ENCODE data around the gene HIPK2. TPM values are rescaled to one million over a fixed set of nuclear protein-coding genes. Genes with fewer than 3 reads are reported as not detected.

Gene HIPK2
- total and polyA plus RNA-seq, 2 experiments from 2014 or later: 7.3 to 16.9 TPM

GRCh38 chr7:139791316-139791715, 13.5 kb upstream of the HIPK2 start:
- H3K36me3 Mint-ChIP-seq (ENCODE audit: low read depth): no peaks in the 10 kb centered on the region
- no peaks in the 10 kb centered on the region for H3K79me2 ChIP-seq (replicated peaks; ENCODE audit: insufficient read depth)
- no peak overlapping the region for H3K27ac ChIP-seq (ENCODE audit: low read depth)
- no peak overlapping the region for H3K4me2 ChIP-seq
- no peaks in the 10 kb centered on the region for H3K36me3 ChIP-seq (ENCODE audit: insufficient read depth)
- TF ChIP-seq, protein P1, sequence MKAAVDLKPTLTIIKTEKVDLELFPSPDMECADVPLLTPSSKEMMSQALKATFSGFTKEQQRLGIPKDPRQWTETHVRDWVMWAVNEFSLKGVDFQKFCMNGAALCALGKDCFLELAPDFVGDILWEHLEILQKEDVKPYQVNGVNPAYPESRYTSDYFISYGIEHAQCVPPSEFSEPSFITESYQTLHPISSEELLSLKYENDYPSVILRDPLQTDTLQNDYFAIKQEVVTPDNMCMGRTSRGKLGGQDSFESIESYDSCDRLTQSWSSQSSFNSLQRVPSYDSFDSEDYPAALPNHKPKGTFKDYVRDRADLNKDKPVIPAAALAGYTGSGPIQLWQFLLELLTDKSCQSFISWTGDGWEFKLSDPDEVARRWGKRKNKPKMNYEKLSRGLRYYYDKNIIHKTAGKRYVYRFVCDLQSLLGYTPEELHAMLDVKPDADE (IDR thresholded peaks at IDR 0.05): no peak
- TF ChIP-seq STAT1 (IDR thresholded peaks at IDR 0.05; ENCODE audit: unreplicated experiment): no peak
- no peak for TF ChIP-seq JUNB (IDR thresholded peaks at IDR 0.05; ENCODE audit: unreplicated experiment)
- TF ChIP-seq ZNF114 (CRISPR knock-in tag; IDR thresholded peaks at IDR 0.05): no peak
- TF ChIP-seq EZH2 (IDR thresholded peaks at IDR 0.05; ENCODE audit: low read depth, unreplicated experiment): no peak
- TF ChIP-seq CREB1 (CRISPR knock-in tag; IDR thresholded peaks at IDR 0.05; ENCODE audit: low read depth): no peak
- no peak for TF ChIP-seq NANOG (IDR thresholded peaks at IDR 0.05; ENCODE audit: borderline replicate concordance)
- TF ChIP-seq, protein P2, sequence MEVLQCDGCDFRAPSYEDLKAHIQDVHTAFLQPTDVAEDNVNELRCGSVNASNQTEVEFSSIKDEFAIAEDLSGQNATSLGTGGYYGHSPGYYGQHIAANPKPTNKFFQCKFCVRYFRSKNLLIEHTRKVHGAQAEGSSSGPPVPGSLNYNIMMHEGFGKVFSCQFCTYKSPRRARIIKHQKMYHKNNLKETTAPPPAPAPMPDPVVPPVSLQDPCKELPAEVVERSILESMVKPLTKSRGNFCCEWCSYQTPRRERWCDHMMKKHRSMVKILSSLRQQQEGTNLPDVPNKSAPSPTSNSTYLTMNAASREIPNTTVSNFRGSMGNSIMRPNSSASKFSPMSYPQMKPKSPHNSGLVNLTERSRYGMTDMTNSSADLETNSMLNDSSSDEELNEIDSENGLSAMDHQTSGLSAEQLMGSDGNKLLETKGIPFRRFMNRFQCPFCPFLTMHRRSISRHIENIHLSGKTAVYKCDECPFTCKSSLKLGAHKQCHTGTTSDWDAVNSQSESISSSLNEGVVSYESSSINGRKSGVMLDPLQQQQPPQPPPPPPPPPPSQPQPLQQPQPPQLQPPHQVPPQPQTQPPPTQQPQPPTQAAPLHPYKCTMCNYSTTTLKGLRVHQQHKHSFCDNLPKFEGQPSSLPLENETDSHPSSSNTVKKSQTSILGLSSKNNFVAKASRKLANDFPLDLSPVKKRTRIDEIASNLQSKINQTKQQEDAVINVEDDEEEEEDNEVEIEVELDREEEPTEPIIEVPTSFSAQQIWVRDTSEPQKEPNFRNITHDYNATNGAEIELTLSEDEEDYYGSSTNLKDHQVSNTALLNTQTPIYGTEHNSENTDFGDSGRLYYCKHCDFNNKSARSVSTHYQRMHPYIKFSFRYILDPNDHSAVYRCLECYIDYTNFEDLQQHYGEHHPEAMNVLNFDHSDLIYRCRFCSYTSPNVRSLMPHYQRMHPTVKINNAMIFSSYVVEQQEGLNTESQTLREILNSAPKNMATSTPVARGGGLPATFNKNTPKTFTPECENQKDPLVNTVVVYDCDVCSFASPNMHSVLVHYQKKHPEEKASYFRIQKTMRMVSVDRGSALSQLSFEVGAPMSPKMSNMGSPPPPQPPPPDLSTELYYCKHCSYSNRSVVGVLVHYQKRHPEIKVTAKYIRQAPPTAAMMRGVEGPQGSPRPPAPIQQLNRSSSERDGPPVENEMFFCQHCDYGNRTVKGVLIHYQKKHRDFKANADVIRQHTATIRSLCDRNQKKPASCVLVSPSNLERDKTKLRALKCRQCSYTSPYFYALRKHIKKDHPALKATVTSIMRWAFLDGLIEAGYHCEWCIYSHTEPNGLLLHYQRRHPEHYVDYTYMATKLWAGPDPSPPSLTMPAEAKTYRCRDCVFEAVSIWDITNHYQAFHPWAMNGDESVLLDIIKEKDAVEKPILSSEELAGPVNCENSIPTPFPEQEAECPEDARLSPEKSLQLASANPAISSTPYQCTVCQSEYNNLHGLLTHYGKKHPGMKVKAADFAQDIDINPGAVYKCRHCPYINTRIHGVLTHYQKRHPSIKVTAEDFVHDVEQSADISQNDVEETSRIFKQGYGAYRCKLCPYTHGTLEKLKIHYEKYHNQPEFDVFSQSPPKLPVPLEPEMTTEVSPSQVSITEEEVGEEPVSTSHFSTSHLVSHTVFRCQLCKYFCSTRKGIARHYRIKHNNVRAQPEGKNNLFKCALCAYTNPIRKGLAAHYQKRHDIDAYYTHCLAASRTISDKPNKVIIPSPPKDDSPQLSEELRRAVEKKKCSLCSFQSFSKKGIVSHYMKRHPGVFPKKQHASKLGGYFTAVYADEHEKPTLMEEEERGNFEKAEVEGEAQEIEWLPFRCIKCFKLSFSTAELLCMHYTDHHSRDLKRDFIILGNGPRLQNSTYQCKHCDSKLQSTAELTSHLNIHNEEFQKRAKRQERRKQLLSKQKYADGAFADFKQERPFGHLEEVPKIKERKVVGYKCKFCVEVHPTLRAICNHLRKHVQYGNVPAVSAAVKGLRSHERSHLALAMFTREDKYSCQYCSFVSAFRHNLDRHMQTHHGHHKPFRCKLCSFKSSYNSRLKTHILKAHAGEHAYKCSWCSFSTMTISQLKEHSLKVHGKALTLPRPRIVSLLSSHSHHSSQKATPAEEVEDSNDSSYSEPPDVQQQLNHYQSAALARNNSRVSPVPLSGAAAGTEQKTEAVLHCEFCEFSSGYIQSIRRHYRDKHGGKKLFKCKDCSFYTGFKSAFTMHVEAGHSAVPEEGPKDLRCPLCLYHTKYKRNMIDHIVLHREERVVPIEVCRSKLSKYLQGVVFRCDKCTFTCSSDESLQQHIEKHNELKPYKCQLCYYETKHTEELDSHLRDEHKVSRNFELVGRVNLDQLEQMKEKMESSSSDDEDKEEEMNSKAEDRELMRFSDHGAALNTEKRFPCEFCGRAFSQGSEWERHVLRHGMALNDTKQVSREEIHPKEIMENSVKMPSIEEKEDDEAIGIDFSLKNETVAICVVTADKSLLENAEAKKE (CRISPR knock-in tag; IDR thresholded peaks at IDR 0.05): no peak
- TF ChIP-seq REST (IDR thresholded peaks at IDR 0.05; ENCODE audit: unreplicated experiment): no peak
- TF ChIP-seq EZH2phosphoT487 (IDR thresholded peaks at IDR 0.05; ENCODE audit: unreplicated experiment): no peak
- TF ChIP-seq, protein P3, sequence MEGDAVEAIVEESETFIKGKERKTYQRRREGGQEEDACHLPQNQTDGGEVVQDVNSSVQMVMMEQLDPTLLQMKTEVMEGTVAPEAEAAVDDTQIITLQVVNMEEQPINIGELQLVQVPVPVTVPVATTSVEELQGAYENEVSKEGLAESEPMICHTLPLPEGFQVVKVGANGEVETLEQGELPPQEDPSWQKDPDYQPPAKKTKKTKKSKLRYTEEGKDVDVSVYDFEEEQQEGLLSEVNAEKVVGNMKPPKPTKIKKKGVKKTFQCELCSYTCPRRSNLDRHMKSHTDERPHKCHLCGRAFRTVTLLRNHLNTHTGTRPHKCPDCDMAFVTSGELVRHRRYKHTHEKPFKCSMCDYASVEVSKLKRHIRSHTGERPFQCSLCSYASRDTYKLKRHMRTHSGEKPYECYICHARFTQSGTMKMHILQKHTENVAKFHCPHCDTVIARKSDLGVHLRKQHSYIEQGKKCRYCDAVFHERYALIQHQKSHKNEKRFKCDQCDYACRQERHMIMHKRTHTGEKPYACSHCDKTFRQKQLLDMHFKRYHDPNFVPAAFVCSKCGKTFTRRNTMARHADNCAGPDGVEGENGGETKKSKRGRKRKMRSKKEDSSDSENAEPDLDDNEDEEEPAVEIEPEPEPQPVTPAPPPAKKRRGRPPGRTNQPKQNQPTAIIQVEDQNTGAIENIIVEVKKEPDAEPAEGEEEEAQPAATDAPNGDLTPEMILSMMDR (conservative IDR thresholded peaks at IDR 0.05; ENCODE audit: low read depth in 2 of 2): no peak
- TF ChIP-seq ZNF331 (CRISPR knock-in tag; IDR thresholded peaks at IDR 0.05; ENCODE audit: low read depth): no peak
- no peak for TF ChIP-seq POLR2AphosphoS5 (IDR thresholded peaks at IDR 0.05; ENCODE audit: low read depth)
- no peaks in the 10 kb centered on the region for H3K4me1 Mint-ChIP-seq
- no peaks in the 10 kb centered on the region; the same call in 1 of the 2 replicates for H3K9me2 ChIP-seq (ENCODE audit: insufficient read depth)
- no peak overlapping the region for H2AFZ ChIP-seq
- no peaks in the 10 kb centered on the region for H3K27me3 ChIP-seq (ENCODE audit: insufficient read depth)
- ATAC-seq: no peak
- H3K27ac Mint-ChIP-seq: no peak overlapping the region
- H3K27me3 Mint-ChIP-seq (ENCODE audit: insufficient read depth, low read depth, poor library complexity): no peaks in the 10 kb centered on the region
- H3K4me3 ChIP-seq: no peak overlapping the region
- H3K4me3 Mint-ChIP-seq: no peak overlapping the region
- H4K20me1 ChIP-seq (replicated peaks; ENCODE audit: insufficient read depth): no peaks in the 10 kb centered on the region
- H3F3A ChIP-seq (replicated peaks; ENCODE audit: low read depth): no peaks in the 10 kb centered on the region
- no peaks in the 10 kb centered on the region for H3K9me3 Mint-ChIP-seq
- H3K4me1 ChIP-seq (ENCODE audit: insufficient read depth): no peaks in the 10 kb centered on the region
- DNase-seq (ENCODE audit: low spot score): no peak

Measured in GM23338 (cell line).